ENCODE measurements around the gene PCDH7. TPM values are rescaled to one million over a fixed set of nuclear protein-coding genes. Genes with fewer than 3 reads are reported as not detected.

PCDH7 gene
- total RNA-seq, 6 donors from 2014 or later: 2.0 to 12.9 (median 5.9) TPM

GRCh38 chr4:30765022-30765421 lies 44.9 kb downstream of the PCDH7 start:
- TF ChIP-seq POLR2AphosphoS5 (IDR thresholded peaks at IDR 0.05): no peak
- TF ChIP-seq POLR2A (IDR thresholded peaks at IDR 0.05): no peak
- no peak for TF ChIP-seq EP300 (IDR thresholded peaks at IDR 0.05)
- TF ChIP-seq CTCF (IDR thresholded peaks at IDR 0.05): no peak
- WGBS, 2 donors: 72 to 77% methylated on average over 4 of the region's 4 CpGs
- Histone ChIP-seq H3K4me3 (no peak overlapping the region), H3K4me1 (no peaks in the 10 kb centered on the region), H3K36me3 (no peaks in the 10 kb centered on the region), H3K27ac (no peak overlapping the region), H3K9me3 (no peaks in the 10 kb centered on the region), H3K27me3 (no peaks in the 10 kb centered on the region)
- no peak for DNase-seq
- no peak for ATAC-seq (ENCODE audit: low FRiP score in 2 of 2)

- 76 to 85% methylated on average over 8 of the region's 8 CpGs for WGBS, 2 donors
- H3K27ac ChIP-seq: no peak overlapping the region
- DNase-seq (no peak), ATAC-seq (ENCODE audit: low FRiP score in 2 of 2) (no peak)
- no peaks in the 10 kb centered on the region for H3K27me3 ChIP-seq
- no peak overlapping the region for H3K4me3 ChIP-seq
- no peaks in the 10 kb centered on the region for H3K9me3 ChIP-seq
- H3K36me3 ChIP-seq: no peaks in the 10 kb centered on the region
- no peak for TF ChIP-seq EP300 (IDR thresholded peaks at IDR 0.05)
- TF ChIP-seq POLR2AphosphoS5 (IDR thresholded peaks at IDR 0.05): no peak
- TF ChIP-seq CTCF (IDR thresholded peaks at IDR 0.05): no peak
- TF ChIP-seq POLR2A (IDR thresholded peaks at IDR 0.05): no peak
- H3K4me1 ChIP-seq: no peaks in the 10 kb centered on the region
These were observed 47.1 kb downstream of the PCDH7 start for GRCh38 chr4:30767147-30767845.

- no peaks in the 10 kb centered on the region for H3K4me1 ChIP-seq
- 31 to 32% methylated on average over 2 of the region's 2 CpGs for WGBS, 2 donors
- TF ChIP-seq EP300 (IDR thresholded peaks at IDR 0.05) (no peak), POLR2AphosphoS5 (IDR thresholded peaks at IDR 0.05) (no peak), POLR2A (IDR thresholded peaks at IDR 0.05) (no peak), CTCF (IDR thresholded peaks at IDR 0.05) (no peak)
- no peaks in the 10 kb centered on the region for H3K9me3 ChIP-seq
- DNase-seq: no peak
- H3K27ac ChIP-seq: no peak overlapping the region
- no peaks in the 10 kb centered on the region for H3K36me3 ChIP-seq
- no peaks in the 10 kb centered on the region for H3K27me3 ChIP-seq
- no peak overlapping the region for H3K4me3 ChIP-seq
- ATAC-seq (ENCODE audit: low FRiP score in 2 of 2): no peak
These were observed 48.1 kb downstream of the PCDH7 start for GRCh38 chr4:30768277-30768676.

GRCh38 chr4:30769093-30769492 lies 48.9 kb downstream of the PCDH7 start:
- DNase-seq: peak in 1 of 2 donors; percentile 9
- no peaks in the 10 kb centered on the region for H3K4me1 ChIP-seq
- H3K27ac ChIP-seq: no peak overlapping the region
- no peak for ATAC-seq (ENCODE audit: low FRiP score in 2 of 2)
- no peak for TF ChIP-seq EP300 (IDR thresholded peaks at IDR 0.05)
- TF ChIP-seq CTCF (IDR thresholded peaks at IDR 0.05): no peak
- TF ChIP-seq POLR2A (IDR thresholded peaks at IDR 0.05): no peak
- no peak for TF ChIP-seq POLR2AphosphoS5 (IDR thresholded peaks at IDR 0.05)
- H3K9me3 ChIP-seq: no peaks in the 10 kb centered on the region
- H3K27me3 ChIP-seq: no peaks in the 10 kb centered on the region
- H3K36me3 ChIP-seq: no peaks in the 10 kb centered on the region
- WGBS, 2 donors: 57 to 70% methylated on average over 6 of the region's 6 CpGs
- H3K4me3 ChIP-seq: no peak overlapping the region

- ATAC-seq (ENCODE audit: low FRiP score in 2 of 2) (peak in 1 of 2 donors; percentile 48), DNase-seq (no peak)
- TF ChIP-seq POLR2AphosphoS5 (IDR thresholded peaks at IDR 0.05) (no peak), EP300 (IDR thresholded peaks at IDR 0.05) (no peak), POLR2A (IDR thresholded peaks at IDR 0.05) (no peak), CTCF (IDR thresholded peaks at IDR 0.05) (no peak)
- WGBS, 2 donors: 39 to 52% methylated on average over 2 of the region's 2 CpGs
- H3K9me3 ChIP-seq: no peaks in the 10 kb centered on the region
- H3K4me1 ChIP-seq: no peaks in the 10 kb centered on the region
- no peak overlapping the region for H3K4me3 ChIP-seq
- no peak overlapping the region for H3K27ac ChIP-seq
- no peaks in the 10 kb centered on the region for H3K36me3 ChIP-seq
- no peaks in the 10 kb centered on the region for H3K27me3 ChIP-seq
These were observed 49.9 kb downstream of the PCDH7 start for GRCh38 chr4:30770049-30770549.
